Astrocyte (in vitro differentiated cells and primary cell): ENCODE data around the gene DNAJA4. TPM values are rescaled to one million over a fixed set of nuclear protein-coding genes. Genes with fewer than 3 reads are reported as not detected.
"Not testable (repeated sequence)": the region's sequence is repeated elsewhere in the genome, so short reads cannot be mapped to it uniquely, and the experiment has no call there.

ENCODE experiments used
- DNase-seq: peaks from one replicate; pipeline ENCODE4 v3.0.0-alpha.2; 2010; ENCODE audit warnings: low read depth
- FAIRE-seq: peaks from 2 replicates; lab custom pipeline; 2011; peaks lifted over from hg19 to GRCh38; lab: Jason Lieb, UNC
- H2AFZ ChIP-seq: 2 replicates; pipeline ENCODE4 v1.6.0; 2012; ENCODE audit warnings: low read depth, low read length, inconsistent platforms
- H3K27ac ChIP-seq: 2 replicates; pipeline ENCODE4 v1.5.1; 2011; ENCODE audit warnings: low read depth, low read length, inconsistent platforms
- H3K27me3 ChIP-seq: 2 replicates; pipeline ENCODE4 v1.6.0; 2011; ENCODE audit warnings: low read length, inconsistent platforms; ENCODE audit not compliant: insufficient read depth
- H3K36me3 ChIP-seq: 2 replicates; pipeline ENCODE4 v1.5.1; 2011; ENCODE audit warnings: low read length, inconsistent platforms; ENCODE audit not compliant: insufficient read depth
- H3K4me1 ChIP-seq: 2 replicates; pipeline ENCODE4 v1.5.1; 2011; ENCODE audit warnings: low read length, inconsistent platforms; ENCODE audit not compliant: insufficient read depth
- H3K4me2 ChIP-seq: 2 replicates; pipeline ENCODE4 v1.6.0; 2012; ENCODE audit warnings: low read length, inconsistent platforms
- H3K4me3 ChIP-seq: 2 replicates; pipeline ENCODE4 v1.5.1; 2011; ENCODE audit warnings: low read depth, mild to moderate bottlenecking, low read length, inconsistent platforms; ENCODE audit not compliant: insufficient read depth
- H3K79me2 ChIP-seq: 2 replicates; pipeline ENCODE4 v1.6.0; 2012; ENCODE audit warnings: mild to moderate bottlenecking, low read length, inconsistent platforms; ENCODE audit not compliant: insufficient read depth
- H3K9ac ChIP-seq: 2 replicates; pipeline ENCODE4 v1.6.0; 2012; ENCODE audit warnings: mild to moderate bottlenecking, low read length, inconsistent platforms
- H3K9me3 ChIP-seq: 2 replicates; pipeline ENCODE4 v1.5.1; 2012; ENCODE audit warnings: low read depth, mild to moderate bottlenecking, low read length, inconsistent platforms; ENCODE audit not compliant: insufficient read depth
- H4K20me1 ChIP-seq: 2 replicates; pipeline ENCODE4 v1.6.0; 2012; ENCODE audit warnings: low read length, inconsistent platforms; ENCODE audit not compliant: insufficient read depth
- H3K27ac Mint-ChIP-seq: one replicate; pipeline ENCODE4 v1.8.0; 2021; ENCODE audit warnings: mild to moderate bottlenecking, mixed read lengths; ENCODE audit not compliant: unreplicated experiment
- H3K27me3 Mint-ChIP-seq: one replicate; pipeline ENCODE4 v1.8.0; 2021; ENCODE audit warnings: low read depth, mixed read lengths; ENCODE audit not compliant: unreplicated experiment
- H3K36me3 Mint-ChIP-seq: one replicate; pipeline ENCODE4 v1.8.0; 2021; ENCODE audit warnings: low read depth, mixed read lengths; ENCODE audit not compliant: unreplicated experiment
- H3K4me1 Mint-ChIP-seq: one replicate; pipeline ENCODE4 v1.8.0; 2021; ENCODE audit warnings: low read depth, mixed read lengths; ENCODE audit not compliant: unreplicated experiment
- H3K4me3 Mint-ChIP-seq: one replicate; pipeline ENCODE4 v1.8.0; 2021; ENCODE audit warnings: mild to moderate bottlenecking, moderate library complexity, mixed read lengths; ENCODE audit not compliant: unreplicated experiment
- H3K9me3 Mint-ChIP-seq: one replicate; pipeline ENCODE4 v1.8.0; 2021; ENCODE audit warnings: mild to moderate bottlenecking, mixed read lengths; ENCODE audit not compliant: unreplicated experiment
- CTCF ChIP-seq: IDR thresholded peaks from 2 replicates; pipeline ENCODE4 v1.5.1; 2011; ENCODE audit warnings: low read depth, mild to moderate bottlenecking, inconsistent platforms, low read length, moderate library complexity; ENCODE audit not compliant: insufficient read depth
- EZH2 ChIP-seq: IDR thresholded peaks from 2 replicates; pipeline ENCODE4 v1.6.1; 2012; ENCODE audit warnings: mild to moderate bottlenecking, low read length, inconsistent platforms; ENCODE audit not compliant: insufficient read depth
- total RNA-seq: library from RNA; stranded (reverse); gene quantifications from 2 replicates; pipeline ENCODE4 v1.2.1, GENCODE V29; 2021

DNAJA4 gene
- total RNA-seq, 1 donor from 2014 or later, result 0.14 TPM

GRCh38 chr15:78244893-78245292, 19.5 kb upstream of the DNAJA4 start:
- H3K9me3 Mint-ChIP-seq, result peaks cover 6% of the 10 kb centered on the region
- FAIRE-seq, result no peak
- TF ChIP-seq CTCF (no peak), EZH2 (no peak)

DNA sequence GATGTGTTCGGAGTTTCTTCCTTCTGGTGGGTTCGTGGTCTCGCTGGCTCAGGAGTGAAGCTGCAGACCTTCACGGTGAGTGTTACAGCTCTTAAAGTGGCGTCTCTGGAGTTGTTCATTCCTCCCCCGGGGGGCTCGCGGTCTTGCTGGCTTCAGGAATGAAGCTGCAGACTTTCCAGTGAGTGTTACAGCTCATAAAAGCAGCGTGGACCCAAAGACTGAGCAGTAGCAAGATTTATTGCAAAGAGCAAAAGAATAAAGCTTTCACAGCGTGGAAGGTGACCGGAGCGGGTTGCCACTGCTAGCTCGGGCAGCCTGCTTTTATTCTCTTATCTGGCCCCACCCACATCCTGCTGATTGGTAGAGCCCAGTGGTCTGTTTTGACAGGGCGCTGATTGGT, 19.0 kb upstream of the DNAJA4 start:
- not testable (repeated sequence) for H3K9me3 Mint-ChIP-seq, H3K4me3 Mint-ChIP-seq, H3K79me2 ChIP-seq, H3K4me1 Mint-ChIP-seq, H3K36me3 ChIP-seq, H3K36me3 Mint-ChIP-seq, H2AFZ ChIP-seq, H3K27me3 ChIP-seq, H3K9me3 ChIP-seq, H3K9ac ChIP-seq, H3K4me3 ChIP-seq, H3K27ac ChIP-seq, H3K4me2 ChIP-seq, DNase-seq, H3K27ac Mint-ChIP-seq, FAIRE-seq, H4K20me1 ChIP-seq, H3K4me1 ChIP-seq
- peaks cover 12% of the 10 kb centered on the region for H3K27me3 Mint-ChIP-seq

More at GRCh38 chr15:78244893-78245292, 19.5 kb upstream of the DNAJA4 start:
- H3K27me3 Mint-ChIP-seq, result peaks cover 12% of the 10 kb centered on the region
- Histone ChIP-seq H3K79me2 (no peaks in the 10 kb centered on the region), H3K27ac (no peak overlapping the region), H2AFZ (no peak overlapping the region), H3K4me2 (no peak overlapping the region), H3K9me3 (no peaks in the 10 kb centered on the region), H3K9ac (no peak overlapping the region), H3K27me3 (peaks cover 5% of the 10 kb centered on the region), H3K4me1 (no peaks in the 10 kb centered on the region), H3K4me3 (no peak overlapping the region), H3K36me3 (no peaks in the 10 kb centered on the region), H4K20me1 (no peaks in the 10 kb centered on the region)
- H3K4me3 Mint-ChIP-seq, result no peak overlapping the region
- H3K36me3 Mint-ChIP-seq, result no peaks in the 10 kb centered on the region
- H3K27ac Mint-ChIP-seq, result no peak overlapping the region
- no peak for DNase-seq
- no peaks in the 10 kb centered on the region for H3K4me1 Mint-ChIP-seq

GRCh38 chr15:78245976-78246620, 18.3 kb upstream of the DNAJA4 start:
- H3K27me3 Mint-ChIP-seq, result peaks cover 12% of the 10 kb centered on the region
- H3K36me3 Mint-ChIP-seq, FAIRE-seq, H3K4me1 Mint-ChIP-seq, H3K4me1 ChIP-seq, H3K9ac ChIP-seq, H4K20me1 ChIP-seq, H3K9me3 Mint-ChIP-seq, H3K27me3 ChIP-seq, H3K27ac Mint-ChIP-seq, H3K4me2 ChIP-seq, H2AFZ ChIP-seq, H3K36me3 ChIP-seq, H3K9me3 ChIP-seq, H3K79me2 ChIP-seq, H3K27ac ChIP-seq, H3K4me3 Mint-ChIP-seq, DNase-seq, H3K4me3 ChIP-seq: not testable (repeated sequence)
